Activated CD4-positive, alpha-beta T cell treated with anti-CD3 and anti-CD28 coated beads, Interleukin-2, amount 10 ng/mL, durations not matched to agents 24 days and 14 days (primary cell): Measurements from ENCODE around the gene KCNA4. TPM values are rescaled to one million over a fixed set of nuclear protein-coding genes. Genes with fewer than 3 reads are reported as not detected.
"Not testable (repeated sequence)": the region's sequence is repeated elsewhere in the genome, so short reads cannot be mapped to it uniquely, and the experiment has no call there.

Experiments
- DNase-seq: peaks from one replicate; pipeline ENCODE4 v3.0.0; 2022
- H3K27ac Mint-ChIP-seq: one replicate; pipeline ENCODE4 v1.8.0; 2022; ENCODE audit warnings: mild to moderate bottlenecking, mixed read lengths
- H3K27me3 Mint-ChIP-seq: one replicate; pipeline ENCODE4 v1.8.0; 2022; ENCODE audit warnings: mixed read lengths
- H3K36me3 Mint-ChIP-seq: one replicate; pipeline ENCODE4 v1.8.0; 2022; ENCODE audit warnings: low read depth, mild to moderate bottlenecking, mixed read lengths
- H3K4me1 Mint-ChIP-seq: one replicate; pipeline ENCODE4 v1.8.0; 2021; ENCODE audit warnings: mixed read lengths
- H3K4me3 Mint-ChIP-seq: one replicate; pipeline ENCODE4 v1.8.0; 2022; ENCODE audit warnings: mild to moderate bottlenecking, moderate library complexity, mixed read lengths
- H3K9me3 Mint-ChIP-seq: one replicate; pipeline ENCODE4 v1.8.0; 2021; ENCODE audit warnings: mixed read lengths
- intact Hi-C: fragments of 100-400 bp; cut with micrococcal nuclease; formaldehyde crosslinking; loops from one replicate; pipeline ENCODE4 v1.15.1; 2023
- total RNA-seq: library from RNA; stranded (reverse); gene quantifications from 2 replicates; pipeline ENCODE4 v1.2.3, GENCODE V29; 2022

KCNA4 gene
- total RNA-seq, 1 donor from 2014 or later = not detected

GRCh38 chr11:30017445-30017895 lies 640 bp upstream of the KCNA4 start:
- no peak for DNase-seq
- Mint-ChIP-seq H3K36me3 (no peaks in the 10 kb centered on the region), H3K9me3 (peaks cover 4% of the 10 kb centered on the region), H3K27me3 (peaks cover 26% of the 10 kb centered on the region), H3K4me1 (no peaks in the 10 kb centered on the region), H3K27ac (no peak overlapping the region), H3K4me3 (no peak overlapping the region)
- intact Hi-C loops = no loop called here

- H3K27me3 Mint-ChIP-seq = peaks cover 26% of the 10 kb centered on the region
- H3K4me3 Mint-ChIP-seq = no peak overlapping the region
- DNase-seq = no peak
- no peak overlapping the region for H3K27ac Mint-ChIP-seq
- intact Hi-C loops = no loop called here
- H3K9me3 Mint-ChIP-seq = no peaks in the 10 kb centered on the region
- no peaks in the 10 kb centered on the region for H3K36me3 Mint-ChIP-seq
- H3K4me1 Mint-ChIP-seq = no peaks in the 10 kb centered on the region
Measured at GRCh38 chr11:30015725-30016412, 961 bp downstream of the KCNA4 start.

- Mint-ChIP-seq H3K4me3 (no peak overlapping the region), H3K27ac (no peak overlapping the region), H3K9me3 (no peaks in the 10 kb centered on the region), H3K36me3 (no peaks in the 10 kb centered on the region), H3K4me1 (no peaks in the 10 kb centered on the region), H3K27me3 (peaks cover 3% of the 10 kb centered on the region)
- no peak for DNase-seq
- intact Hi-C loops = no loop called here
Measured at GRCh38 chr11:30012346-30012745, 4.5 kb downstream of the KCNA4 start.

- Mint-ChIP-seq H3K4me3 (no peak overlapping the region), H3K9me3 (no peaks in the 10 kb centered on the region), H3K4me1 (no peaks in the 10 kb centered on the region), H3K36me3 (no peaks in the 10 kb centered on the region), H3K27me3 (no peaks in the 10 kb centered on the region), H3K27ac (no peak overlapping the region)
- no peak for DNase-seq
- intact Hi-C loops = no loop called here
Measured at GRCh38 chr11:30009060-30009459, 7.8 kb downstream of the KCNA4 start.

DNA sequence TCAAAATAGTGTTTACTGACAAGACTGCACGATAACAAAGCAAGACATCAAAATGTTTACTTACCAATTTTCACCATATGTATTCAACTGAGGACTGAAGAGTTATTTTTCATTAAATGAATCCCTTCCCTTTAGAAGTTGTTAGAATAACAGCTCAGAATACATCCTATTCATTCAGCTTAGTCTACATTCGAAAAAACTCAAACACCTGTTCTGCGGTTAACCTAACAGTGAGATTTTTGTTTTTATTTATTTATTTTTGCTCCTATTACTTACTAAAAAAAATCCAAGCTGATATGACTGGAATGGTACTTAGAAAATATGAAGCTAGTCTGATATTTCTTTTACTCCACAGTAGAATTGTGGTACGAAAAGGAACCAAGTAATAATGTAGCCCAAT lies 10.0 kb downstream of the KCNA4 start:
- intact Hi-C loops = no loop called here
- Mint-ChIP-seq H3K27ac (no peak overlapping the region), H3K4me1 (no peaks in the 10 kb centered on the region), H3K36me3 (no peaks in the 10 kb centered on the region), H3K9me3 (no peaks in the 10 kb centered on the region), H3K4me3 (no peak overlapping the region), H3K27me3 (no peaks in the 10 kb centered on the region)
- DNase-seq = no peak

DNA sequence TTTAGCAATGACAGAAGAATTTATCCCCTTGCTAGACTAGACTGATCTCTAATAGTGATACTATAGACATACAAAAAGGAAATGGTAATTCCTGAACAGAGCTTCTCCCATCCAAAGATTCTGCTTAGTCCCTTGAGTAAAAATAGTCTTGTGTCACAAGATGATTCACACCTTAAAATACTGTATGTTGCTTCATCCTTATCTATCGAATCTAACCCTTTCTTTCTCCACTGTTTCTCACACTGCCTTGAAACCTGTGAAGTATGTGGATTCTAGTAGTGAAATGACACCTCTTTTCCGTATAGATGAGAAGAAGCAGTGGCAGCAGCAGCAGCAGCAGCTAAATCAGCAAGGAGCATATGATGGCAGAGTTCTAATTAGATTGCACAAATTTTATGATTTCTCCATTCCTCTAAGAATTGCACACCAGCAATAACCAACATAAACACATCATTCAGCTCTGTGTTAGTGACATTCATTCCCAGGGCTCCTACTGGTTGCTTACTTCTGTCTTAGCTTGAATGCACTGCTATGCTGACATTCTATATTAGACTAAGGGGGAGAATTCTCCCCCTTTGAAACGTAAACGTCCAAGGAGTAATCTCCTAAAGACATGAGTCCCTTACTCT lies 14.6 kb downstream of the KCNA4 start:
- Mint-ChIP-seq H3K27me3 (no peaks in the 10 kb centered on the region), H3K9me3 (no peaks in the 10 kb centered on the region), H3K4me1 (no peaks in the 10 kb centered on the region), H3K4me3 (no peak overlapping the region), H3K36me3 (no peaks in the 10 kb centered on the region), H3K27ac (no peak overlapping the region)
- intact Hi-C loops = no loop called here
- DNase-seq = no peak

- H3K9me3 Mint-ChIP-seq = no peaks in the 10 kb centered on the region
- H3K36me3 Mint-ChIP-seq = no peaks in the 10 kb centered on the region
Measured at GRCh38 chr11:30000986-30001750, 15.7 kb downstream of the KCNA4 start.

DNA sequence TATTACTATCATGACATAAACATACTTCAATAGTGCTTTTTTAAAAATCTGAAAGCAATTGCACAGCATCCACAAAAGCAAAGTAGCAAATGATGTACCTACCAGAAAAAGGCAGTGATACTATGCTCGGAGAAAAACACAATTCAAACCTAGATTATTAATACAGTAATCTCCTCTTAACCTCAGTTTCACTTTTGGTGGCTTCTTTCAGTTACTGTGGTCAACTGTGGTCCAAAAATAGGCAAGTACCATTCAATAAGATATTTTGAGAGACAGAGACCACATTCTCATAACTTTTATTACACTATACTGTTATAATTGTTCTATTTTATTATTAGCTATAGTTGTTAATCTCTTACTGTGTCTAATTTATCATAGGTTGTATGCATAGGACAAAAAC lies 20.8 kb downstream of the KCNA4 start:
- Mint-ChIP-seq H3K4me3 (no peak overlapping the region), H3K9me3 (no peaks in the 10 kb centered on the region), H3K36me3 (no peaks in the 10 kb centered on the region), H3K4me1 (no peaks in the 10 kb centered on the region), H3K27ac (no peak overlapping the region), H3K27me3 (no peaks in the 10 kb centered on the region)
- DNase-seq = no peak
- intact Hi-C loops = no loop called here

More at GRCh38 chr11:30000986-30001750, 15.7 kb downstream of the KCNA4 start:
- H3K27ac Mint-ChIP-seq = no peak overlapping the region
- DNase-seq = no peak
- no peaks in the 10 kb centered on the region for H3K4me1 Mint-ChIP-seq
- intact Hi-C loops = no loop called here
- no peak overlapping the region for H3K4me3 Mint-ChIP-seq
- H3K27me3 Mint-ChIP-seq = no peaks in the 10 kb centered on the region

DNA sequence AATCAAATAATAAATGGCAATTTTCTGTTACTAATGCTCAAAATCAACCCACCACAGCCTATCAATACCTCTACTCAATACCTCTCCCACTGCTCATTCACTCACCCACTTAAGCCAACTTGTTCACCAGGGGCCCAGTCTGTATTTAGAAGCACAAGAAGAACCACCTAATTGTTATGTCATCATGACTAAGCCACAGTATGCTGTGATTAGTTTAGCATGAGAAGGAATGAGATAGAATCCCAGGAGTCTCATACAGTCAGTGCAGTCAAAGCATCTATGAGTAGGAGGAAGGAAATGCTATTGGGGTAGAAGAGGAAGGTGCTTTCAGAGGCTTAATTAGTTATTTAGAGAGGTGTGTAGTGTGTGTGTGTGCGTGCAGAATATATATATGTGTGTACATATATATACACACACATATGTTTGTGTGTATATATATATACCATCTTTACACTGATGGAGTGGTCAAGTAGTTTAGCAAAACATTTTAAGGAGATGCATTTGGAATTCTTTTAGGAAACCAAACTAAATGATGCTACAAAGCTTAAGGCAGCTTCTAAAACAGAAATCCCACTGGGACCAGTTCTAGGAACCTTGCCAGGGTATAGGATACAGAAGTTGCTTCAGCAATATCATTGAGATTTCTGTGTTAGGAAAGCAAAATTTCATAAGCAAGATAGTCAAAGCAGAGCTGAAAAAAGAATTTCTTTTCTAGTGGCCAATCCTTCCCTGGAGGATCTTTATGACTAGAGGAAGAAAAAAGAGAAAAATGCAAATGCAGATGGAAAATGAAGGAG lies 27.5 kb downstream of the KCNA4 start:
- H3K27ac Mint-ChIP-seq = no peak overlapping the region
- no peaks in the 10 kb centered on the region for H3K9me3 Mint-ChIP-seq
- H3K4me1 Mint-ChIP-seq = no peaks in the 10 kb centered on the region
- intact Hi-C loops = no loop called here
- no peak for DNase-seq
- no peaks in the 10 kb centered on the region for H3K27me3 Mint-ChIP-seq
- no peak overlapping the region for H3K4me3 Mint-ChIP-seq
- H3K36me3 Mint-ChIP-seq = no peaks in the 10 kb centered on the region

- Mint-ChIP-seq H3K4me3 (no peak overlapping the region), H3K9me3 (no peaks in the 10 kb centered on the region), H3K27me3 (no peaks in the 10 kb centered on the region), H3K36me3 (no peaks in the 10 kb centered on the region), H3K4me1 (no peaks in the 10 kb centered on the region), H3K27ac (no peak overlapping the region)
- intact Hi-C loops = no loop called here
- DNase-seq = no peak
Measured at GRCh38 chr11:29985248-29985647, 31.6 kb downstream of the KCNA4 start.

GRCh38 chr11:29984544-29984943 lies 32.3 kb downstream of the KCNA4 start:
- DNase-seq = no peak
- Mint-ChIP-seq H3K36me3 (no peaks in the 10 kb centered on the region), H3K27ac (no peak overlapping the region), H3K4me1 (no peaks in the 10 kb centered on the region), H3K9me3 (no peaks in the 10 kb centered on the region), H3K27me3 (no peaks in the 10 kb centered on the region), H3K4me3 (no peak overlapping the region)
- intact Hi-C loops = no loop called here

DNA sequence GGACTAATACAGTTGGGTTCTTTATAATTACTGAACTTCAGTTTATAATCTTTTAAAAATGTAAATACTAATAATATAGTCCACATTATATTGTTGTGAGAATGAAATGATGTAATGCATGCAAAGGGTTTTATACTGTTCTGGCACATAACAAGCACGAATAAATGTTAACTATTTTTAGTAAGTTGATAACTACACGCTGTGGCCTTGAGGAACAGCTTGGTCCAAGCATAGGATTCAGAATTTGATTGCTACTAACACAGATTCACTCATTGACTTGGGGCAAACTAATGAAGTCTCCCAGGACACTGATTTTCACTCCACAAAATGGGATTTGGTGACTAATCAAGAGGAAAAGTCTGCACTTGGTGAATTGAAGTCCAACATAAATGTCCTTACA lies 38.3 kb downstream of the KCNA4 start:
- H3K27me3 Mint-ChIP-seq = no peaks in the 10 kb centered on the region
- H3K9me3 Mint-ChIP-seq = peaks cover 14% of the 10 kb centered on the region
- H3K4me3 Mint-ChIP-seq = no peak overlapping the region
- H3K27ac Mint-ChIP-seq = no peak overlapping the region
- no peaks in the 10 kb centered on the region for H3K4me1 Mint-ChIP-seq
- no peak for DNase-seq
- intact Hi-C loops = no loop called here
- no peaks in the 10 kb centered on the region for H3K36me3 Mint-ChIP-seq

- H3K27ac Mint-ChIP-seq, intact Hi-C loops, H3K27me3 Mint-ChIP-seq, DNase-seq, H3K4me1 Mint-ChIP-seq, H3K4me3 Mint-ChIP-seq, H3K36me3 Mint-ChIP-seq: not testable (repeated sequence)
- peaks cover 14% of the 10 kb centered on the region for H3K9me3 Mint-ChIP-seq
Measured at GRCh38 chr11:29975580-29975979, 41.2 kb downstream of the KCNA4 start.

GRCh38 chr11:29963796-29964195 lies 53.0 kb downstream of the KCNA4 start:
- H3K4me3 Mint-ChIP-seq = no peak overlapping the region
- intact Hi-C loops = no loop called here
- peaks cover 3% of the 10 kb centered on the region for H3K9me3 Mint-ChIP-seq
- no peaks in the 10 kb centered on the region for H3K4me1 Mint-ChIP-seq
- H3K27me3 Mint-ChIP-seq = no peaks in the 10 kb centered on the region
- no peak for DNase-seq
- no peaks in the 10 kb centered on the region for H3K36me3 Mint-ChIP-seq
- no peak overlapping the region for H3K27ac Mint-ChIP-seq
